ENCODE data around the gene ARMC9.

GRCh38 chr2:231299267-231299666, 100.8 kb downstream of the ARMC9 start:
- no peak for TF ChIP-seq POLR2A (IDR thresholded peaks at IDR 0.05)
- TF ChIP-seq CTCF (IDR thresholded peaks at IDR 0.05): no peak
- TF ChIP-seq EP300 (IDR thresholded peaks at IDR 0.05): no peak
- TF ChIP-seq POLR2AphosphoS5 (IDR thresholded peaks at IDR 0.05): no peak

All from suprapubic skin (tissue), 4 donors.